HG03095 (cell line): ENCODE results near the gene TMEM140.

Experiments
- ATAC-seq: cut with Tn5 transposase; IDR thresholded peaks from one replicate; pipeline ENCODE4 v1.9.1; 2021; ENCODE audit warnings: moderate library complexity; ENCODE audit not compliant: unreplicated experiment

The TMEM140 gene

DNA sequence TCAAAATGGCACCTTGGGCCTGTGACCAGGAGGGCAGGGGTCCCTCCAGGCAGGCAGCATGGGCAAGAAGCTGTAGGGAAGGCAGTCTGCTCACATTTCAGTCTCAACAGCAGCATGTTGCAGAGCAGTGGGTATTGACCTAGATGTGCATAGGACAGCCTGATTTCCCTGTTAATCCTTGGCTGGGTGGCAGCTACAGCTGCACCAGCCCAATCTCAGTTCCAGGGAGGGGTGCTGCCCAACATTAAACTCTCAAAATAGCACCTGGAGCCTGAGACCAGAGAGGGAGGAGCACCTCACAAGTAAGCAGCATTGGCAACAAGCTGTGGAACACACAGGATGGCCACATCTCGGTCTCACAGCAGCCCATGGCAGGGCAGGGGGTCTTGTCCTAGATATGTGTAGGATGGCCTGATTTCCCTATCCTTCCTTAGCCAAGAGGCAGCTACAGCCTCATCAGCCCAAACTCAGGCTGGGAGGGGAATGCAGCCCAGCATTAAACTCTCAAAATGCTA, 10.3 kb downstream of the TMEM140 start:
- no peak for ATAC-seq

- ATAC-seq, result no peak
These were observed 11.0 kb downstream of the TMEM140 start for GRCh38 chr7:135158874-135159273.

DNA sequence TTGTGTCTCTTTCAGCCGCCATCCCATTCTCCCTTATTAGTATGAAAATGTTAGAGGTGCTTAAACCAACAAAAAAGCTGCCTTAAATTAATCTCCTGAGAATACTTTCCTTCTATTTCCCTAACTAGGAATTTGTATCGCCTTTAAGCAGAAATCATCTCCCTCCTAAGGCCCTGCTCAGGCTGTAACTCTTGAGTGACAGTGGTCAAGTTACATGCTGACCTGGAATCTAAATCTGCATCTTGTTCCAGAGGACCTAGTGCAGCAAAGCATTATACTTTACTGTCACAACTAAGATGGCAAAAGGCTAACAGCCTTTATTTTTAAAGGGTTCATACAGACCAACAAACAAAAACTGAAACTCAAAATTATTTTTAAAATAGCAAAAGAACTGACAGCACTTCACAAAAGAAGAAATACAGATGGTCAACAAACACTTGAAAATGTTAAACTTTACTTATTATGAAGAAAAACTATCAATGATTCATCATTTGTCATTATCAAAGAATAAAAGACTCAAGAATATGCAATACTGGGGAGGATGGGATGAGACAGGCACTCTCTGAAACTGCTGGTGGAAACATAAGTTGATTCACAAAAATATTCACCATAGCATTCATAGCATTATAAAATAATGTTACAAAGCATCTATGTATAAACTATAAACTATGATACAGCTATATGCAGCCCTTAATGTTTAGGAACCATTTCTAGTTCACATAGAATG, 11.7 kb downstream of the TMEM140 start:
- ATAC-seq, result no peak

DNA sequence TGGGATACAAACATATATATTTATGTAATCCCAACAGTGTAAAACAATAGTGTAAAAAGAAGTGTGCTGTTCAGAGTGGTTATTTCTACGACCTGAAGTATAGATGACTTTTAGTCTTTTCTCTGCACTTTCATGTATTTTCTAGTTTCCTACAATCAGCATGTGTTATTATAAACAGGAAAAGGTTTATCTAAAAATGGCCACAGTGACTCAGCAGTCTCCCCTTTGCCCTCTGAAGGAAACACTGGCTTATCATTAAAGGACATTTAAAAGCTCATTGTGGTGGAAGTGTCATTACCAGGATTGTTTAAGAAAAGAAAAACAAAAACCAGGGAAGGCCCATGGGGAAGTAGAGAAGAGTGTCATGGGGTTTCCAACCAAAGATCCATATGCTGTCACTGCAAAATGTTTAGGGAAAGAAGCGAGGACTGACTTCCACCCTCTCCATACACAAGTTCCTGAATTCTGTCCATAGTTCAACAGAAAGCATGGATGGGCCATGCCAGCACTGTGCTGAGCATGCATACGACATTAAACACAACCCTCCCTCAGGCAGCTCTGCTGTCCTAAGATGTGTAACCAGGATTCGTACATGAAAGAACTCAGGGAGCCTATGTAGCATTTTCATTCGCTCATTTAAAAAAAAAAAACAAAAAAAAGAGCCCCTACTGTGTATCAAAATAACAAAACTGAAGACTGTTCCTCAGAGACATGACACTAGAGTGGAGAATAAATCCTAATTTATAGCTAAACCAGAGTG, 12.4 kb downstream of the TMEM140 start:
- peak; percentile 53 for ATAC-seq

DNA sequence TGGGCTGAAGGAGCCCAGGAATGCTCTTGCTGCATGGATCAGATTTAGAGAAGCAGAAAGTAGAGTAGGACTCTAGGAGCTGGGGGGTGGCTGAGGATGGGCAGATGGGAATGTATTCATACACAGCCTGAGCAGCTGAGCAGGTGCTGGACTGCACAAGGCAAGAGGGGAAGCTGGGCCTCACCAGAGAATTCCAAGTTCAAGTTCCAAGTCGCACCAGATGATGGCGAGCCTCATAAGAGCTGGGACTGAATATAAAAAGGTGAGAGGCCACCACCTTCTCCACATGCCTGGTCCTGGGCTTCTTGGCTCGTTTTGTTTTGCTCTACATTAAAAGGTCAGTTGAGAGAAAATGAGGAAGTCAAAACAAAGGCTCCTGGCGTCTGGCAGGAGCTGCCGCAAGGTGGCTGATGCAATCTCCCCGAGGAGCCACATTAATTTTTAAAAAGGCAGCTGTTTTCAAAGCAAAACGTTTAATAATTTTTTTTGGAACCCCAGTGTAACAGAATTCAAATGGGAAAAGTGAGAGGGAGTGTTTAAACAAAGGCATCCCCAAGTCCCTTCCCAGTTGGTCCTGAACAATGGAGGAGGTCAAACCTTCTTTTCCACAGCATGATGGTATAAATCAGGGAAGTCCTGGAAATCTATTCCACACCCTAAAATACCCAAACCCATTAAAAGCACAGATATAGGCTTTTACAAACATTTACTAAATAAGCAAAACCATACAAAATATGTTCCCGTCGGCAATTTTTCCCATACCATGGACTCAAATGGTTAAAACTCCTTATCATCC, 13.2 kb downstream of the TMEM140 start:
- ATAC-seq, result no peak

DNA sequence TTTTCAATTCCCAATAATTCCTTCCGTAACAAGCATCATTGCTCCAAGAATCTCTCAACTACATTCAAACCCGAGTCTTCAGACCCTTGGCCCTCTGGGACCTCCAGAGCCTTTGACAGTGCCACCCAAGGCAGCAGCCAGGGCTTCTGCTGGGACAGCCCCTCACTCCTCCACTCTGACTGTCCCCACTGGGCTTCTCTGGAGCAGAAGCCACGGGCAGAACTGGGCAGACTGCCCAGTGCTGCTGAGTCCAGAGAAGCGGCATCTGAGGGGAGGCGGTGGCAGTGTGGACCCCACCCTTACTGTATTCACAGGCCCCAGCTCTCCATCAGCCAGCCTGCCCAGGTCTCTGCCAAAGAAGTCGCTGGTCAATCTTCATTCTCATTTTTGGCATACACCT, 13.8 kb downstream of the TMEM140 start:
- no peak for ATAC-seq

GRCh38 chr7:135162382-135163001, 14.6 kb downstream of the TMEM140 start:
- no peak for ATAC-seq

DNA sequence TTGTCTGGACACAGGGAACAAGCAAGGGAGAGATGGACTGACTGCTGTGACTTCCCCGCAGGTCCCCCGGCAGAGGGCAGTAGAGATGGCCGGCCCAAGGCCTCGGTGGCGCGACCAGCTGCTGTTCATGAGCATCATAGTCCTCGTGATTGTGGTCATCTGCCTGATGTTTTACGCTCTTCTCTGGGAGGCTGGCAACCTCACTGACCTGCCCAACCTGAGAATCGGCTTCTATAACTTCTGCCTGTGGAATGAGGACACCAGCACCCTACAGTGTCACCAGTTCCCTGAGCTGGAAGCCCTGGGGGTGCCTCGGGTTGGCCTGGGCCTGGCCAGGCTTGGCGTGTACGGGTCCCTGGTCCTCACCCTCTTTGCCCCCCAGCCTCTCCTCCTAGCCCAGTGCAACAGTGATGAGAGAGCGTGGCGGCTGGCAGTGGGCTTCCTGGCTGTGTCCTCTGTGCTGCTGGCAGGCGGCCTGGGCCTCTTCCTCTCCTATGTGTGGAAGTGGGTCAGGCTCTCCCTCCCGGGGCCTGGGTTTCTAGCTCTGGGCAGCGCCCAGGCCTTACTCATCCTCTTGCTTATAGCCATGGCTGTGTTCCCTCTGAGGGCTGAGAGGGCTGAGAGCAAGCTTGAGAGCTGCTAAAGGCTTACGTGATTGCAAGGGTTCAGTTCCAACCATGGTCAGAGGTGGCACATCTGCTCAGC, 16.6 kb downstream of the TMEM140 start:
- ATAC-seq, result no peak

DNA sequence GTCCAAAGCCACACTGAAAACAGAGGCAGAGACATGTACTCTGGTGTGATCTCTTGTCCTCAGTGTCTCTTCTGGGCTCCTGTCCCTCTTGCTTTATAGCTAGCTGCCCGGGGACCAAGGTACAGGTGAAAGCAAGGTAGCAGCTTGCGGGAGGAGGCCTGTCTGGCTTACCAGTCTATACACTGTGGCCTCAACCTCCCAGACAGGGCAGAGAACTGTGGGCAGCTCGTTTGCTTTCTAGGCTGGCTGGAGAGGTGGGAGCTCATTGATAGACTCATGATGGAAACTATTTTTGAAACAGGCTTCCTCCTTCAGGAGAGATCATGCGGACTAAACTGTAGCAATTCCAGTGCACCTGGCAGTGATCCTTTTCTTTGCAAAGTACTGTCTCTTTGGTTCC, 18.0 kb downstream of the TMEM140 start:
- ATAC-seq, result no peak

- ATAC-seq, result no peak
These were observed 18.6 kb downstream of the TMEM140 start for GRCh38 chr7:135166338-135166990.

GRCh38 chr7:135167365-135167917, 19.6 kb downstream of the TMEM140 start:
- no peak for ATAC-seq

GRCh38 chr7:135168001-135168400, 20.1 kb downstream of the TMEM140 start:
- ATAC-seq, result no peak

DNA sequence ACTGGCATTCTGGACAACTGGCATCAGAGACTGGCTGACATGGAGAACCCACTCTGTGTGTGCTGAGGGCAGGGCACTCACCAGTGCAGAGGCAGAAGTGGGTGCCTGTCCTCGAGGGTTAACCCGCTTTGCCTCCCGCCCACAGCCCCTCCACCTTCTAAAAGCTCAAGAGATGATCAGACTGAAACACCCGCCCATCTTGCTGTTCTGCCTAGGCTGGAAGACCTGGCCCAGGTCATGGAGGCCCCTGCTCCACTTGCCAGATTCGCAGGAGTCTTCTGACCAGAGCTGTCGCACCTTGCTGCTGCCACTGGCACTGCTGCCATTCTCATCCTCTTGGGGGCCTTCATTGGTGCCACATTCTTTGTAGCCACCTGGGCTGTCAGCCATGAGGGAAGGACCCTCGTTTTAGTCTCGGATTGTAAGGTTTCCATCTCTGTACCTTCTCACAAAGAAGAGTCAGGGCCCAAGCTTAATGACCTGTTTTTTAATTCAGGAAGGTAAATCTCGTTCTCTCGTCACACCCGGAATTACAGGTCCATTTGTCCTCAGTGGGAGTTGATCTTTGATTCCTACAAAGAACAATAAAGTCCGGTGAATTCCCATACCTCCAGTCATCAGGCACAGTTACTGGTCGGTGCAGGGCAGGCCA, 20.7 kb downstream of the TMEM140 start:
- ATAC-seq, result no peak

GRCh38 chr7:135169141-135169963, 21.5 kb downstream of the TMEM140 start:
- ATAC-seq, result peak; percentile 43

DNA sequence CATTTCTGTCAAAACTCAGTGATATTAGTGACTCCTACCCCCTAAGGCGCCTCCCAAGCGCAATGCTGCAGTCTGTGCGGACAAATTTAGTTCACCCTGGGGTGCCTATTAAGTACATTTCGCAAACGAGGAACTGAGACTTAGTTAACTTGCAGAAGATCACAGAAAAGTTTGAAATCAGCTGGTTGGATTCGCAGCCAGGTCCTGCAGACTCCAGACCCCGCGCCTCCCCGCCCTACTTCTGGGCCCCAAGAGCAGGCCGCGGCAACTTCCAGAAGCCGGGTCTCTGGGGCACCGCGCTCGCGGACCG, 22.0 kb downstream of the TMEM140 start:
- ATAC-seq, result peak; percentile 3

- ATAC-seq, result peak; percentile 72
These were observed 22.6 kb downstream of the TMEM140 start, which contains the start of gene CYREN for GRCh38 chr7:135170274-135170997. CYREN (minus strand) TSS chr7:135170707; CDS start chr7:135168922, 1,785 bp downstream.

GRCh38 chr7:135170998-135171481, 23.2 kb downstream of the TMEM140 start:
- peak; percentile 30 for ATAC-seq
